OCI-LY7 (cell line): ENCODE results near the gene FREY1. TPM values are rescaled to one million over a fixed set of nuclear protein-coding genes. Genes with fewer than 3 reads are reported as not detected.
A peak's percentile ranks its signal among the peaks of the same experiment; 100 is the strongest.

Source experiments
- BruUV-seq: library from RNA; stranded (reverse); fragments of 400-500 nt; replicated peaks from 2 replicates; lab custom pipeline; 2021; lab: Mats Ljungman, UMichigan
- CTCF ChIA-PET: fragments of 300-600 bp; sonication (Branson Sonifier 250); formaldehyde crosslinking; loops from one replicate; lab custom pipeline; 2022; ENCODE audit warnings: antibody characterized with exemption; ENCODE audit not compliant: unreplicated experiment; lab: Charles Lee
- POLR2A ChIA-PET: fragments of 300-600 bp; sonication (Branson Sonifier 250); formaldehyde crosslinking; loops from one replicate; lab custom pipeline; 2022; ENCODE audit warnings: antibody characterized with exemption; lab: Charles Lee
- DNase-seq: peaks from one replicate; pipeline ENCODE4 v3.0.0-alpha.2; 2015; ENCODE audit warnings: low spot score
- H2AFZ ChIP-seq: fragments of 200-600 bp; sonication (generic), shearing (Covaris generic); 2 replicates; pipeline ENCODE4 v1.6.1; 2014; ENCODE audit warnings: mild to moderate bottlenecking, antibody characterized with exemption, low read length, moderate library complexity
- H3K27ac ChIP-seq: fragments of 200-600 bp; sonication (generic); 2 replicates; pipeline ENCODE4 v1.5.1; 2014; ENCODE audit warnings: mixed run types, low read depth, mild to moderate bottlenecking, moderate library complexity, low read length, inconsistent platforms; ENCODE audit not compliant: poor library complexity, severe bottlenecking
- H3K36me3 ChIP-seq: fragments of 200-600 bp; sonication (generic); 2 replicates; pipeline ENCODE4 v1.6.1; 2014; ENCODE audit warnings: mild to moderate bottlenecking, antibody characterized with exemption, low read length, moderate library complexity, mixed read lengths; ENCODE audit not compliant: insufficient read depth
- H3K4me1 ChIP-seq: fragments of 200-600 bp; sonication (generic); 2 replicates; pipeline ENCODE4 v1.5.1; 2014; ENCODE audit warnings: mild to moderate bottlenecking, low read length; ENCODE audit not compliant: insufficient read depth, poor library complexity, severe bottlenecking
- H3K4me2 ChIP-seq: fragments of 200-600 bp; sonication (generic); 2 replicates; pipeline ENCODE4 v1.6.1; 2014; ENCODE audit warnings: mild to moderate bottlenecking, low read length
- H3K4me3 ChIP-seq: fragments of 200-600 bp; sonication (generic); 2 replicates; pipeline ENCODE4 v1.5.1; 2014; ENCODE audit warnings: mild to moderate bottlenecking, low read depth, low read length; ENCODE audit not compliant: poor library complexity, severe bottlenecking
- H3K79me2 ChIP-seq: fragments of 200-600 bp; sonication (generic); 2 replicates; pipeline ENCODE4 v1.6.1; 2016; ENCODE audit warnings: low read depth, mild to moderate bottlenecking, low read length, moderate library complexity, mixed read lengths; ENCODE audit not compliant: insufficient read depth
- H3K9me2 ChIP-seq: fragments of 200-600 bp; sonication (generic); 2 replicates; pipeline ENCODE4 v1.6.1; 2016; ENCODE audit warnings: mild to moderate bottlenecking, low read length, mixed read lengths; ENCODE audit not compliant: insufficient read depth
- H3K9me3 ChIP-seq: fragments of 200-600 bp; sonication (generic); 2 replicates; pipeline ENCODE4 v1.6.1; 2014; ENCODE audit warnings: mild to moderate bottlenecking, mixed run types, low read length, mixed read lengths
- H4K20me1 ChIP-seq: fragments of 200-600 bp; sonication (generic); 2 replicates; pipeline ENCODE4 v1.6.1; 2014; ENCODE audit warnings: mild to moderate bottlenecking, antibody characterized with exemption, low read length, moderate library complexity, mixed read lengths; ENCODE audit not compliant: insufficient read depth
- CTCF ChIP-seq: fragments of 200-600 bp; sonication (generic); conservative IDR thresholded peaks from 2 replicates; pipeline ENCODE4 v1.5.1; 2014; ENCODE audit warnings: mild to moderate bottlenecking, antibody characterized with exemption, low read length, moderate library complexity, mixed read lengths
- EZH2phosphoT487 ChIP-seq: fragments of 200-600 bp; sonication (generic); IDR thresholded peaks from 2 replicates; pipeline ENCODE4 v1.6.1; 2018; ENCODE audit warnings: low read depth, borderline replicate concordance, mild to moderate bottlenecking, mixed run types, antibody characterized with exemption, low read length, moderate library complexity, mixed read lengths
- intact Hi-C: fragments of 100-400 bp; cut with micrococcal nuclease; formaldehyde crosslinking; loops from one replicate; pipeline ENCODE4 v1.10.0; 2022; ENCODE audit not compliant: unreplicated experiment
- total RNA-seq, 2 experiments: library from RNA; depleted of rRNA in 1 of 2; stranded (reverse); fragments of >200 nt in 1 of 2; shearing (Covaris generic) in 1 of 2; gene quantifications; 2 replicates each; pipeline ENCODE4 v1.2.3, GENCODE V29; 2014 to 2022

FREY1 gene
- total RNA-seq, 2 experiments from 2014 or later: 3.3 to 3.7 TPM

GRCh38 chr11:45885921-45886721 lies 20.9 kb downstream of the FREY1 start:
- Histone ChIP-seq H3K4me3 (peak overlapping the region; percentile 41), H3K36me3 (no peaks in the 10 kb centered on the region), H2AFZ (no peak overlapping the region), H3K4me1 (no peaks in the 10 kb centered on the region), H4K20me1 (no peaks in the 10 kb centered on the region), H3K9me2 (no peaks in the 10 kb centered on the region), H3K4me2 (peak overlapping the region; percentile 56), H3K27ac (no peak overlapping the region), H3K79me2 (no peaks in the 10 kb centered on the region), H3K9me3 (no peaks in the 10 kb centered on the region)
- BruUV-seq: no TSS peak
- DNase-seq: no peak
- intact Hi-C loops: no loop called here
- CTCF ChIA-PET: no interaction called here
- POLR2A ChIA-PET: no interaction called here
- TF ChIP-seq EZH2phosphoT487: no peak
- TF ChIP-seq CTCF: no peak

GRCh38 chr11:45885274-45885920 lies 21.7 kb downstream of the FREY1 start, which contains the start of gene MAPK8IP1:
TSS of gene MAPK8IP1 (plus strand) at chr11:45885651. CDS start at chr11:45885821, 170 bp downstream.
- no peaks in the 10 kb centered on the region for H3K4me1 ChIP-seq
- no peaks in the 10 kb centered on the region for H3K9me2 ChIP-seq
- H4K20me1 ChIP-seq: no peaks in the 10 kb centered on the region
- peak within 1 kb of the TSS; percentile 57 for H3K4me3 ChIP-seq
- CTCF ChIA-PET: no interaction called here
- H2AFZ ChIP-seq: no peak within 1 kb of the TSS
- BruUV-seq: no TSS peak
- POLR2A ChIA-PET: no interaction called here
- intact Hi-C loops: no loop called here
- no peaks in the 10 kb centered on the region for H3K79me2 ChIP-seq
- H3K27ac ChIP-seq: no peak within 1 kb of the TSS
- DNase-seq: peak; percentile 59
- no peak for TF ChIP-seq EZH2phosphoT487
- no peak for TF ChIP-seq CTCF
- H3K9me3 ChIP-seq: no peaks in the 10 kb centered on the region
- no peaks in the 10 kb centered on the region for H3K36me3 ChIP-seq
- peak within 1 kb of the TSS; percentile 83 for H3K4me2 ChIP-seq
